ENCODE data around the gene NUDT4. TPM values are rescaled to one million over a fixed set of nuclear protein-coding genes. Genes with fewer than 3 reads are reported as not detected.

Gene NUDT4
- polyA plus RNA-seq, 1 experiment: 15.4 TPM

- H3K27me3 ChIP-seq (ENCODE audit: control insufficient read depth, insufficient read depth, low read length): no peaks in the 10 kb centered on the region
- no peak overlapping the region for H3K4me3 ChIP-seq (ENCODE audit: low read depth, low read length)
- no peak for TF ChIP-seq CTCF (IDR thresholded peaks at IDR 0.05; ENCODE audit: insufficient read depth, low read depth, low read length)
- H3K36me3 ChIP-seq (ENCODE audit: control insufficient read depth, insufficient read depth, low read length): no peaks in the 10 kb centered on the region
- no peak for DNase-seq (ENCODE audit: low read depth)
- ChIA-PET CTCF (interaction anchor here (0.6 to 5.7 kb wide), 5 partner anchors 13 to 1032 kb away, joined by 3 to 52 read pairs (median 3); no protein-coding TSS in a partner anchor), POLR2A (no interaction called here)
Observed at GRCh38 chr12:93417967-93418480, 40.3 kb downstream of the NUDT4 start.

- POLR2A ChIA-PET: no interaction called here
- no peak overlapping the region for H3K4me3 ChIP-seq (ENCODE audit: low read depth, low read length)
- CTCF ChIA-PET: interaction anchor here (0.6 to 5.7 kb wide), 30 partner anchors 8 to 683 kb away, joined by 3 to 52 read pairs (median 4); no protein-coding TSS in a partner anchor
Observed at GRCh38 chr12:93419388-93420034, 41.8 kb downstream of the NUDT4 start.

GRCh38 chr12:93422050-93422449 lies 44.3 kb downstream of the NUDT4 start:
- no peak for DNase-seq (ENCODE audit: low read depth)
- ChIA-PET CTCF (interaction anchor here (0.6 to 5.7 kb wide), 5 partner anchors 18 to 435 kb away, joined by 3 to 52 read pairs (median 3); no protein-coding TSS in a partner anchor), POLR2A (no interaction called here)
- Histone ChIP-seq H3K27me3 (ENCODE audit: control insufficient read depth, insufficient read depth, low read length) (no peaks in the 10 kb centered on the region), H3K4me3 (ENCODE audit: low read depth, low read length) (no peak overlapping the region), H3K36me3 (ENCODE audit: control insufficient read depth, insufficient read depth, low read length) (no peaks in the 10 kb centered on the region)
- no peak for TF ChIP-seq CTCF (IDR thresholded peaks at IDR 0.05; ENCODE audit: insufficient read depth, low read depth, low read length)

More at GRCh38 chr12:93419388-93420034, 41.8 kb downstream of the NUDT4 start:
- Histone ChIP-seq H3K27me3 (ENCODE audit: control insufficient read depth, insufficient read depth, low read length) (no peaks in the 10 kb centered on the region), H3K36me3 (ENCODE audit: control insufficient read depth, insufficient read depth, low read length) (no peaks in the 10 kb centered on the region)
- peak; percentile 53 for TF ChIP-seq CTCF (IDR thresholded peaks at IDR 0.05; ENCODE audit: insufficient read depth, low read depth, low read length)
- DNase-seq (ENCODE audit: low read depth): peak; percentile 26

- DNase-seq (ENCODE audit: low read depth): no peak
- no peak for TF ChIP-seq CTCF (IDR thresholded peaks at IDR 0.05; ENCODE audit: insufficient read depth, low read depth, low read length)
- H3K27me3 ChIP-seq (ENCODE audit: control insufficient read depth, insufficient read depth, low read length): no peaks in the 10 kb centered on the region
- CTCF ChIA-PET: interaction anchor here (0.6 to 0.7 kb wide), 3 partner anchors 10 to 143 kb away, joined by 3 read pairs; no protein-coding TSS in a partner anchor
- H3K36me3 ChIP-seq (ENCODE audit: control insufficient read depth, insufficient read depth, low read length): no peaks in the 10 kb centered on the region
- POLR2A ChIA-PET: interaction anchor here (0.6 kb wide), 1 partner anchor 675 kb away, joined by 7 read pairs; no protein-coding TSS in a partner anchor
- H3K4me3 ChIP-seq (ENCODE audit: low read depth, low read length): no peak overlapping the region
Observed at GRCh38 chr12:93425736-93426411, 48.1 kb downstream of the NUDT4 start.

- no peaks in the 10 kb centered on the region for H3K36me3 ChIP-seq (ENCODE audit: control insufficient read depth, insufficient read depth, low read length)
- ChIA-PET CTCF (interaction anchor here (0.6 to 0.7 kb wide), 2 partner anchors 11 to 27 kb away, joined by 3 read pairs; no protein-coding TSS in a partner anchor), POLR2A (interaction anchor here (0.6 kb wide), 1 partner anchor 675 kb away, joined by 7 read pairs; no protein-coding TSS in a partner anchor)
- H3K4me3 ChIP-seq (ENCODE audit: low read depth, low read length): no peak overlapping the region
- TF ChIP-seq CTCF (IDR thresholded peaks at IDR 0.05; ENCODE audit: insufficient read depth, low read depth, low read length): no peak
- no peak for DNase-seq (ENCODE audit: low read depth)
- no peaks in the 10 kb centered on the region for H3K27me3 ChIP-seq (ENCODE audit: control insufficient read depth, insufficient read depth, low read length)
Observed at GRCh38 chr12:93426412-93426805, 48.7 kb downstream of the NUDT4 start.
